ENCODE data around the gene SRPX.

Gene SRPX

GRCh38 chrX:38220415-38221390, at the start of gene SRPX:
SRPX (minus strand) TSS chrX:38220871; CDS start chrX:38220792, 79 bp downstream.
- Histone ChIP-seq H3F3A (ENCODE audit: insufficient read depth, low read length) (no peaks in the 10 kb centered on the region), H2AFZ (ENCODE audit: low read length) (no peak within 1 kb of the TSS), H3K36me3 (ENCODE audit: insufficient read depth, low read length) (no peaks in the 10 kb centered on the region), H4K20me1 (ENCODE audit: insufficient read depth, low read length) (no peaks in the 10 kb centered on the region), H3K4me3 (ENCODE audit: low read depth, low read length, poor library complexity, severe bottlenecking) (no peak within 1 kb of the TSS), H3K9me3 (ENCODE audit: low read length) (no peaks in the 10 kb centered on the region), H3K79me2 (ENCODE audit: insufficient read depth, low read length) (no peaks in the 10 kb centered on the region), H3K9me2 (ENCODE audit: low read depth, low read length) (no peaks in the 10 kb centered on the region), H3K27me3 (ENCODE audit: insufficient read depth, low read length) (no peaks in the 10 kb centered on the region), H3K4me1 (ENCODE audit: insufficient read depth, low read length, severe bottlenecking) (no peaks in the 10 kb centered on the region), H3K27ac (ENCODE audit: low read depth, low read length, poor library complexity, severe bottlenecking) (no peak within 1 kb of the TSS), H3K4me2 (ENCODE audit: low read length) (no peak within 1 kb of the TSS), H3K9ac (ENCODE audit: low read length) (no peak within 1 kb of the TSS)
- TF ChIP-seq EZH2 (IDR thresholded peaks at IDR 0.05; ENCODE audit: borderline replicate concordance, low read length) (no peak), CTCF (IDR thresholded peaks at IDR 0.05; ENCODE audit: low read length) (no peak)

GRCh38 chrX:38268011-38268410, 47.3 kb upstream of the SRPX start:
- Histone ChIP-seq H3K27ac (ENCODE audit: low read depth, low read length, poor library complexity, severe bottlenecking) (no peak overlapping the region), H3K9me2 (ENCODE audit: low read depth, low read length) (no peaks in the 10 kb centered on the region), H3K4me3 (ENCODE audit: low read depth, low read length, poor library complexity, severe bottlenecking) (no peak overlapping the region), H3F3A (ENCODE audit: insufficient read depth, low read length) (no peaks in the 10 kb centered on the region), H3K4me1 (ENCODE audit: insufficient read depth, low read length, severe bottlenecking) (no peaks in the 10 kb centered on the region), H4K20me1 (ENCODE audit: insufficient read depth, low read length) (no peaks in the 10 kb centered on the region), H3K27me3 (ENCODE audit: insufficient read depth, low read length) (no peaks in the 10 kb centered on the region), H3K4me2 (ENCODE audit: low read length) (no peak overlapping the region), H3K9me3 (ENCODE audit: low read length) (no peaks in the 10 kb centered on the region), H3K9ac (ENCODE audit: low read length) (no peak overlapping the region), H3K79me2 (ENCODE audit: insufficient read depth, low read length) (no peaks in the 10 kb centered on the region), H2AFZ (ENCODE audit: low read length) (no peak overlapping the region), H3K36me3 (ENCODE audit: insufficient read depth, low read length) (no peaks in the 10 kb centered on the region)
- TF ChIP-seq EZH2 (IDR thresholded peaks at IDR 0.05; ENCODE audit: borderline replicate concordance, low read length) (no peak), CTCF (IDR thresholded peaks at IDR 0.05; ENCODE audit: low read length) (no peak)

- Histone ChIP-seq H3K4me2 (ENCODE audit: low read length) (no peak overlapping the region), H3K4me3 (ENCODE audit: low read depth, low read length, poor library complexity, severe bottlenecking) (no peak overlapping the region), H3K9ac (ENCODE audit: low read length) (no peak overlapping the region), H3K27me3 (ENCODE audit: insufficient read depth, low read length) (no peaks in the 10 kb centered on the region), H3F3A (ENCODE audit: insufficient read depth, low read length) (no peaks in the 10 kb centered on the region), H3K27ac (ENCODE audit: low read depth, low read length, poor library complexity, severe bottlenecking) (no peak overlapping the region), H3K9me2 (ENCODE audit: low read depth, low read length) (no peaks in the 10 kb centered on the region), H2AFZ (ENCODE audit: low read length) (no peak overlapping the region), H3K79me2 (ENCODE audit: insufficient read depth, low read length) (no peaks in the 10 kb centered on the region), H3K4me1 (ENCODE audit: insufficient read depth, low read length, severe bottlenecking) (no peaks in the 10 kb centered on the region), H3K9me3 (ENCODE audit: low read length) (no peaks in the 10 kb centered on the region), H3K36me3 (ENCODE audit: insufficient read depth, low read length) (no peaks in the 10 kb centered on the region), H4K20me1 (ENCODE audit: insufficient read depth, low read length) (no peaks in the 10 kb centered on the region)
- TF ChIP-seq EZH2 (IDR thresholded peaks at IDR 0.05; ENCODE audit: borderline replicate concordance, low read length) (no peak), CTCF (IDR thresholded peaks at IDR 0.05; ENCODE audit: low read length) (no peak)
Observed at GRCh38 chrX:38262715-38263620, 42.3 kb upstream of the SRPX start.

All from OCI-LY1 (cell line).